NCI-H226 (cell line): ENCODE measurements around the gene PRR29.

ENCODE experiments used
- DNase-seq: peaks from one replicate; pipeline ENCODE4 v3.0.0-alpha.2; 2015

Gene PRR29

DNA sequence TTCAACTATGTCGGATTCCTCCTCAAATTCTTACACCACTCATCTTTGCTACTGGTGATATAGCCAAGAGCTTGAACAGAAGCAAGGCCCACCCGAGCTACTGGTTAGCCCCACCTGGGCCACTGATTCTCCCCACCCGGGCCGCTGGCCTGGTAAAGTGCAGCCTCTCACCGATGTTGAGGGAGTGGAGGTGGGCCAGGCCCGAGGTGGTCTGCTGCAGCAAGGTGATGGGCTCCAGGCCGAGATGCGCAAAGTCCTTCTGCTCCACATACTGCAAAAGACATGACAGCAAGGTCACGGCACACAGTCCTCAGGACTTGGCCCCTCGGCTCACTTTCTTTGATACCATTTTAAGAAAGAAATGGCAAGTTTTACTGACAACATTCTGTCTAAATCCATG lies 55.0 kb downstream of the PRR29 start:
- no peak for DNase-seq
